Hindlimb muscle (tissue), 1 donor: ENCODE results near the gene MSI2. TPM values are rescaled to one million over a fixed set of nuclear protein-coding genes. Genes with fewer than 3 reads are reported as not detected.

ENCODE experiments used
- DNase-seq: peaks from one replicate; pipeline ENCODE4 v3.0.0-alpha.2; 2013
- polyA plus RNA-seq: library from polyadenylated mRNA; unstranded; fragments of 120-200 nt; gene quantifications from one replicate; pipeline ENCODE4 v1.2.1, GENCODE V29; 2013; ENCODE audit not compliant: insufficient read length

MSI2 gene
- polyA plus RNA-seq, 1 donor, result 33.6 TPM

- no peak for DNase-seq
Measured at GRCh38 chr17:57653279-57653678, 397.0 kb downstream of the MSI2 start.

GRCh38 chr17:57654040-57654775 lies 397.9 kb downstream of the MSI2 start:
- DNase-seq, result no peak

- no peak for DNase-seq
Measured at GRCh38 chr17:57655553-57655952, 399.2 kb downstream of the MSI2 start.

GRCh38 chr17:57657211-57657610 lies 400.9 kb downstream of the MSI2 start:
- no peak for DNase-seq

GRCh38 chr17:57662041-57662440 lies 405.7 kb downstream of the MSI2 start:
- DNase-seq, result no peak

- DNase-seq, result peak; percentile 88
Measured at GRCh38 chr17:57662644-57663308, 406.5 kb downstream of the MSI2 start.

GRCh38 chr17:57663326-57664070 lies 407.2 kb downstream of the MSI2 start:
- DNase-seq, result no peak

GRCh38 chr17:57665128-57665527 lies 408.8 kb downstream of the MSI2 start:
- DNase-seq, result no peak

- no peak for DNase-seq
Measured at GRCh38 chr17:57665696-57666095, 409.4 kb downstream of the MSI2 start.

GRCh38 chr17:57666201-57666870 lies 410.0 kb downstream of the MSI2 start:
- no peak for DNase-seq

GRCh38 chr17:57666946-57667345 lies 410.6 kb downstream of the MSI2 start:
- DNase-seq, result no peak

GRCh38 chr17:57667461-57667923 lies 411.2 kb downstream of the MSI2 start:
- DNase-seq, result no peak

GRCh38 chr17:57668332-57668731 lies 412.0 kb downstream of the MSI2 start:
- no peak for DNase-seq

- no peak for DNase-seq
Measured at GRCh38 chr17:57669671-57670529, 413.6 kb downstream of the MSI2 start.

- DNase-seq, result no peak
Measured at GRCh38 chr17:57670769-57671569, 414.6 kb downstream of the MSI2 start.

GRCh38 chr17:57671667-57672632 lies 415.6 kb downstream of the MSI2 start:
- peak; percentile 50 for DNase-seq

- DNase-seq, result no peak
Measured at GRCh38 chr17:57672971-57673370, 416.6 kb downstream of the MSI2 start.

- no peak for DNase-seq
Measured at GRCh38 chr17:57674894-57675293, 418.6 kb downstream of the MSI2 start.
